Measurements from ENCODE around the gene CD151.

The CD151 gene

DNA sequence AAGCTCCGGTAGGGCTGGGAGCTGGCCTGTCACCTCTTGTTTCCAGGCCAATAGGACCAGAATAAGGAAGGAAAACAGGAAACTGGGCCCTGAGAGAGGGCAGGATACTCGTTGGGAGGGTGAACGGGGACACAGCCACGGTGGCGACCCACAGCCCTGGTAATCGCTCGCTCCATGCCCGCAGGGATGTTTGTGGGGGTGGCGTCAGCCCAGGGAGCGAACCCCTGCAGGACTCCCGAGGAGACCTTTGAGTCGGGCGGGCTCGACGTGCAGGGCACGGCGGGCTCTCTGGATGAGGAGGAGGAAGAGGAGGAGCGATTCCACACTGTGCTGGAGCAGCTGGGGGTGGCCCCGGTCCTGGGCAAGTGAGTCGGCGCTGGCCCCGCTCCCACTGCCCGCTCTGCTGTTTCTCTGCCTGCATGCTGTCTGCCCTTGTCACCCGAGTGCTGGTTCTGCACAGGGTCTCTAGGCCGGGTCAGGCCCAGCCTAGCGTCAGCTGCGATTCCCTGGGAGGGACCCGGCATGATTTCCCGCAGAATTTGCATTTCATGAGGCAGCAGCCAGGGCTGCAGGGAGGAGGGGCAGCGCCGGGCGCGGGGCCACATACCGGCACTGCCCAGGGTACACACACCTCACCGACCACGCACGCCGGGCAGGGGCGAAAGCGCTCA, 3.4 kb upstream of the CD151 start:
- DNase-seq (ENCODE audit: low spot score), result peak; percentile 76

DNA sequence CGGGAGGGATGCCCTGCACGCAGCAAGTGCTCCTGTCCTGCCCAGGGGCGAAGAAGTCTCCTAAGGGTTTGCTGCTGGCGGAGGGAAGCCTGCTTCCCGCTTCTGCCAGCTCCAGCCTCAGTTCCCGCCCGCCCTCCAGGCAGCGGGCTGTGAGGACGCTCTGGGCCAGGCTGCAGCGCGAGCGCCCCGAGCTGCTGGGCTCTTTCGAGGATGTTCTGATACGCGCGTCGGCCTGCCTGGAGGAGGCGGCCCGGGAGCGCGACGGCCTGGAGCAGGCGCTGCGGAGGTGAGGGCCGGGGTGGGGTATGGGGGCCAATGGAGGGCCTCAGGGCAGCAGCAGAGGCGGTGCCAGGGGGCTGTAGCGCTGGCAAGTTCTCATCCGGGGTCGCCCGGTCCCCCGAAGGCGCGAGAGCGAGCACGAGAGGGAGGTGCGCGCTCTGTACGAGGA, 2.9 kb upstream of the CD151 start:
- DNase-seq (ENCODE audit: low spot score), result no peak

DNA sequence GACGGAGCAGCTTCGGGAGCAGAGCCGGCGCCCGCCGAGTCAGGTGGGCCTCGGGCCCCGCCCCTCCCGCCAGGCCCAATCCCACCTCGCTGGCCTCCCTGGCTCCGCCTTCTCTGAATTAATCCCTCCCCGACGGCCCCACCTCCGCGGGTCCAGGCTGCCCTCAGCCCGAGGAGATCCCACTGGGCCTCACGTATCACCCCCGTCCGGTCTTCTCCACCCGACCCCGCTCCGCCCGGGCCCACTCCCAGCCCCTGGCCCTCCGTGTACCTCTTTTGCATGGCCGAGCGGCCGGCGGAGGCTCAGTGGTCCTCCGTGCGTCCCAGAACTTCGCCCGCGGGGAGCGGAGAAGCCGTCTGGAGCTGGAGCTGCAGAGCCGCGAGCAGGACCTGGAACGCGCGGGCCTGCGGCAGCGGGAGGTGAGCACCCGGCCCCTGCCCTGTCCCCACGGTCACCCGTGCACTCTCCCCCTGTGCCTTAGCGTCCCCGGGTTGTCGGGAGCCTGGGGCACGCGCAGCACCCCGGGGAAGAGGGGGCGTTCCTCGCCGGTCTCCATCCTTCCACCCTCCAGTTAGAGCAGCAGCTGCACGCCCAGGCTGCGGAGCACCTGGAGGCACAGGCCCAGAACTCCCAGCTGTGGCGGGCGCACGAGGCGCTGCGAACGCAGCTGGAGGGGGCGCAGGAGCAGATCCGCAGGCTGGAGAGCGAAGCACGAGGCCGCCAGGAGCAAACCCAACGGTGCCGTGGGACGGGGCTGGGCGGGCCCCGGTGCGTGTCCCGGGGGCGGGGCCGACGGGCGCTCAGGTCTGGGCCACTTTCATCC, 2.2 kb upstream of the CD151 start:
- peak; percentile 84 for DNase-seq (ENCODE audit: low spot score)

DNA sequence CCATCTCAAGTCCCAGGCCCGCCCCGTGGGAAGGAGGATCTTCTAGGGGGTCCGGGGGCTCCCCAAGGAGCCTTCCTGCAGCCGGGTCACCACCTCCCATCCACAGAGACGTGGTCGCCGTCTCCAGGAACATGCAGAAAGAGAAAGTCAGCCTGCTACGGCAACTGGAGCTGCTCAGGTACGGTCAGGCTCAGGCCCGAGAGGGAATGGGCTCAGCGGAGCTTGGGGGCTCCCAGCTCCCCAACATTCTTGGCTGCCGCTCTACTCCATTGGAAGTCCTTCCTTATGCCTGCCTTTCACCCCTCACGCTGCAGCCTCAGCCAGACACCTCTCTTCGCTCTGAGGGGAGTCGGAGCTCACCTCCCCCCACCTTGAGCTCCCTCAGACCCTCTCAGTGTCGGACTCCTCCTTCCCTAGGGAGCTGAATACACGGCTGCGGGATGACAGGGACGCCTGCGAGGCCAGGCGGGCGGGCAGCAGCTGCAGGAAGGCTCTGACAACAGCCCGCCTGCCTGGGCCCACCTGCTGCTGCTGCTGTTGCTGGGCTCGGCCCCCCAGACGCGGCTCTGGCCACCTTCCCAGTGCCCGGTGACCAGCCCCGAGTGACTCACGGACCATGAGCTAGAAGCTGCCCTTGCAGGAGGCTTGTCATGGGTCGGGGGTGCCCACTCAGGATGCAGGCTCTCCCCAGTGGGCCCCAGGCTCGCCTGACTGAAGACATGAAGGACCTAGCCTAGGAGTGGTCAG, 1.5 kb upstream of the CD151 start:
- DNase-seq (ENCODE audit: low spot score), result peak; percentile 68

DNA sequence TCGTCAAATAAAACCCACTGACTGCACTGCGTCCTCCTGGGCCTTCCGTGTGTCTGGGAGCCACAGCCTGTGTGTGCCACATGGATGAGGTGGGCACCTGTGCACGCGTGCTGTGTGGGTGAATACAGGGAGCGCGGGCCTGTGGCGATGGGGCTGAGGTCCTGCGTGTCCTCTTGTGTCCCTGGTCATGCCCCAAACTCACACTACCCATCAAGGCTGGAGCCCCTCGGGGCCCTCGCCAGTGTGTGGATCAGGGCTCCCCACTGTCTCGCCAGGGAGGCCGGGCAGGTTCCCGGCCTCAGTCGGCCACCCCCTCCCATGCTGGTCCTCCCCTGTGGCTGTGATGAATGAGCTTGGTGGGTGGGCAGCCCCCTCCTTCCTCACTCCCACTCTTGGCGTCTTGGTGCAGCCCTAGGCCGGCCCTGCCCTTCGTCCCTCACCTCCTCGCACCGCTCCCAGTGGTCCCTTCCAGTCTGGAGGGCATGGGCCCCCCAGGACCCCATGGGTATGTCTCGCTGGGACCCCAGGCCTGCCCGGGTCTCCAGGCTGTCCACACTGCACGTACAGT, 707 bp upstream of the CD151 start:
- no peak for DNase-seq (ENCODE audit: low spot score)

DNA sequence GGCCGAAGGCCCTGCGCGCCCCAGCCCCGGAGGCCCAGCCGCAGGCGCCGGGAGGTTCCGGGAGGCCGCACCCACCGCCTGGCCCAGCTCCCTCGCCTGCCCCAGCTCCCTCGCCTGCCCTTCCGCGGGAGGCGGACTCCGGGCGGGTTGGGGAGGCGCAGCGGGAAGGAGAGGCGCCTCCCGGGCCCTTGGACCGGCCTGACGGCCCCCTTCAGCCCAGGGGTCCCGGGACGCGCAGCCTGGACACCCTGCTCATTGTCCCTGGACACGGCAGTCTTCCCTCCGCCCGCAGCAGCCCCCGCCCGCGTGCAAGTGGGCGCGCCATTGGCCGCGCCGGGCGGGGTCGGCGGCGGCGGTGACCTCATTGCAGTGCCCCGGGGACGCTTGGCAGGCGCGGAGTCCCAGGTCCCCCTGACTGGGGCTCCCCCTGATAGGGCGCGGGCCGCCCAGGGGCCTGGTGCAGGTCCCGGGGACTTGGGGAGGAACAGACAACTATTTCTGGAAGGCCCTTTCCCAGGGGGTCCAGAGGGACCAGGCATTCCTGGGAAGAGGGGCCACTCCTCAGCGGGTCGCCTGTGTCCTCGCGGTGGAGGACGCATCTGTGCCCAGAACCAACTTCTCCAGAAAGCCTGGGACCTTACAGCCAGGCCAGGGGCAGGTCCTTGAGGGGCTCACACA, 501 bp downstream of the CD151 start:
- DNase-seq (ENCODE audit: low spot score), result peak; percentile 70

DNA sequence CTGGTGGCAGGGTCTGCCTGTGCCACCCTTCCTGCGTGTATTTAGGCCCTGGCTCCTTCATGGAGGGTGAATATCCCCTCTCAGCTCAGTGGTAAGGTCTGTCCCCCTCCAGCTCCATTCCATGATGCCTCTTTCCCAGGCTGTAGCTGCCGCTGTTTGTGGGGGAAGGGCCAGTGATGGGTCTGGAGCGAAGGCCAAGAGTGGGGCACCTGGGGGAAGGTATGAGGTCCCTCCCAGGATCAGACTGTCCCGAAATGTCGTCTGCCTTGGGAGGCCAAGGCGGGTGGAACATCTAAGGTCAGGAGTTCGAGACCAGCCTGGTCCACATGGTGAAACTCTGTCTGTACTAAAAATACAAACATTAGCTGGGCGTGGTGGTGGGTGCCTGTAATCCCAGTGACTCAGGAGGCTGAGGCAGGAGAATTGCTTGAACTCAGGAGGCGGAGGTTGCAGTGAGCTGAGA, 1.1 kb downstream of the CD151 start:
- DNase-seq (ENCODE audit: low spot score), result peak; percentile 54

DNA sequence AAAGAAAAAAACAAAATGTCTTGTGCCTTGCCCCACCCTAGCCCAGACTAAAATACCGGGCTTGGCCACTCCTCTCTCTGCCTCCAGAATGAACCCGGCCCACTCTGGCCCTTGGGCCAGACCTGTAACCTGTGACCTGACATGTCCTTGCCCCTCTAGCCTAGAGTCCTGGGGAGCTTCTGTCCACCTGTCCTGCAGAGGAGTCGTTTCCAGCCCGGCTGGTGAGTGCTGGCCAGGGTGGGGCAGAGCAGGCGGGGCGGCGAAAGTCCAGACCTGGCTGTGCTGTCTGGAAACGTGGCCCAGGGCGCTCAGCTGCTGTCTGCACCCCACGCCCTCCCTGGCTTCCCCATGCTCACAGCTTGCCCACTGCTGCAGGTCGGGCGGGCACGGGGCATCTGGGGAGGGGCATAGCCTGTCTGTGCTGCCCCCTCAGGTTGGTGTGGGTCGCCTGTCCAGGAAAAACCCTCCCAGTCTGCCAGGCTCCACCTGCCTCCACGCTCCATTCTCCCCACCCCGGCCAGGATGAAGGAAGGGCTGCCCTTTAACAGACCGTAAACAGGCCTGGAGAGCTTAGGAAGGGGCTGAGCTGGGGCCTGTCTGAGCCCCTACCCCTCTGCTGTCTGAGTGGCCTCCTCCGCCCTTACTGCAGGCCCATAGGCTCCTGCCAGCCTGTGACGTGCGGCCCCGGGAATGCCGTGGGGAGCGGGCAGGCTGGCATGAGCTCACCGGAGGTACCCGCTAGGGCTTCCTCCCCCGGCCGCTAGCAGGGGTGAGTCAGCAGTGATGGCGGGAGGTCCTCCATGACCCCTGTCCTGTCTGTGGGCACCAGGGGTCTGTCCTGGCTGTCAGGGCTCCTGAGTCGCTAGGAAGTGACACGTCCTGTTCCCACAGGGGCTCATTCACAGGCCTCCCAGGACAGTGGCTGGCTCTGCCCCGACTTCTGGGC, 1.9 kb downstream of the CD151 start:
- DNase-seq (ENCODE audit: low spot score), result peak; percentile 99

DNA sequence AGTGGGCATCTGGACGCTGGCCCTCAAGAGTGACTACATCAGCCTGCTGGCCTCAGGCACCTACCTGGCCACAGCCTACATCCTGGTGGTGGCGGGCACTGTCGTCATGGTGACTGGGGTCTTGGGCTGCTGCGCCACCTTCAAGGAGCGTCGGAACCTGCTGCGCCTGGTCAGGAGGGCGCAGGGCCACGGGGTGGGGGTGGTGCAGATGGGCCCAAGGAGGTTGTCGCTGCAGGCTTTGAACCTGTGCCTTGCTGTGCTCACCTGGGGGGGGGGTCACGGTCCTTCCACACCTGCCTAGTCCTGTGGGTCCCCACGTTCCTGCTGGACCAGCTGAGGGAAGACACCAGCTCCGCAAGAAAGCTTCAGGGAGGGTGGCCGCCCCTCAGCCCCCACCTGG, 3.5 kb downstream of the CD151 start:
- no peak for DNase-seq (ENCODE audit: low spot score)

DNA sequence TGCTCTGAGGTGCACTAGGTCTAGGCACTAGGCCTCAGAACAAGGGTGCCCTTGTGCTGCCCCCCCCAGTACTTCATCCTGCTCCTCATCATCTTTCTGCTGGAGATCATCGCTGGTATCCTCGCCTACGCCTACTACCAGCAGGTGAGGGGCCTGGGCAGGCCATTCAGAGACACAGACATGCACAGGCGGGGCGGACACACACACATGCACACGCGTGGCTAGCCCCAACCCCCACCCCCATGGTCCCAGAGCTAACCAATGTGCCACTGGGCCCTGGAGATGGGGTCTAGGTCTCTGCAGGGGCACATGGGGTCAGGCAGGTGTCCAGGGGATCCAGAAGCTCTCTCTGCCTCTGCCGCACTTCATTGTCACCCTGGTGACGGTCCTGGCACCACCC, 3.9 kb downstream of the CD151 start:
- no peak for DNase-seq (ENCODE audit: low spot score)

DNA sequence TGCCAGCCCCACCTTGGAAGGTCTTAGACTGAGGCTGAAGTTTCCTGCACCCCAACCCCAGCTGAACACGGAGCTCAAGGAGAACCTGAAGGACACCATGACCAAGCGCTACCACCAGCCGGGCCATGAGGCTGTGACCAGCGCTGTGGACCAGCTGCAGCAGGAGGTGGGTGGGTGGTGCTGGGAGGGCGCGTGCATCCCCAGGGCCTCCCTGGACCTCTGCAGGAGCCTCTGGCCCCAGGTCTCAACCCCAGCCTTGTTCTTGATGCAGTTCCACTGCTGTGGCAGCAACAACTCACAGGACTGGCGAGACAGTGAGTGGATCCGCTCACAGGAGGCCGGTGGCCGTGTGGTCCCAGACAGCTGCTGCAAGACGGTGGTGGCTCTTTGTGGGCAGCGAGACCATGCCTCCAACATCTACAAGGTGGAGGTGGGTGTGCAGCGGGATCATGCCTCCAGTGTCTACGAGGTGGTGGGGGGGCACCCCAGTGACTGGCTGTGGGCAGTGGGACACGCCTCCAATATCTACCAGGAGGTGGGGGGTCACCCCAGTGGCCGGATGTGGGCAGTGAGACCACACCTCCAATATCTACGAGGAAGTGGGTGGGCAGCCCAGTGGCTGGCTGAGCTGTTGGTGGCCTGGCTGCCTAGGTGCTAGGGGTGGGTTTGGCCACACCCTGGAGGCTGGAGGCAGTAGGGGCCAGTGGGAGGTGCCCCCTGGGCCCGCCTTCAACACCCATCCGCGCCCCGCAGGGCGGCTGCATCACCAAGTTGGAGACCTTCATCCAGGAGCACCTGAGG, 4.6 kb downstream of the CD151 start:
- DNase-seq (ENCODE audit: low spot score), result no peak

DNA sequence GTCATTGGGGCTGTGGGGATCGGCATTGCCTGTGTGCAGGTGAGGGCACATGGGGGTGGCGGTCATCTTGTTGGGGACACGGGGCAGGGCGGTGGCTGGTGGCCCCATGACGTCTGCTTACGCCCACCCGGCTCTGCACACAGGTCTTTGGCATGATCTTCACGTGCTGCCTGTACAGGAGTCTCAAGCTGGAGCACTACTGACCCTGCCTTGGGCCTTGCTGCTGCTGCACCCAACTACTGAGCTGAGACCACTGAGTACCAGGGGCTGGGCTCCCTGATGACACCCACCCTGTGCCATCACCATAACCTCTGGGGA, 5.2 kb downstream of the CD151 start:
- DNase-seq (ENCODE audit: low spot score), result no peak

DNA sequence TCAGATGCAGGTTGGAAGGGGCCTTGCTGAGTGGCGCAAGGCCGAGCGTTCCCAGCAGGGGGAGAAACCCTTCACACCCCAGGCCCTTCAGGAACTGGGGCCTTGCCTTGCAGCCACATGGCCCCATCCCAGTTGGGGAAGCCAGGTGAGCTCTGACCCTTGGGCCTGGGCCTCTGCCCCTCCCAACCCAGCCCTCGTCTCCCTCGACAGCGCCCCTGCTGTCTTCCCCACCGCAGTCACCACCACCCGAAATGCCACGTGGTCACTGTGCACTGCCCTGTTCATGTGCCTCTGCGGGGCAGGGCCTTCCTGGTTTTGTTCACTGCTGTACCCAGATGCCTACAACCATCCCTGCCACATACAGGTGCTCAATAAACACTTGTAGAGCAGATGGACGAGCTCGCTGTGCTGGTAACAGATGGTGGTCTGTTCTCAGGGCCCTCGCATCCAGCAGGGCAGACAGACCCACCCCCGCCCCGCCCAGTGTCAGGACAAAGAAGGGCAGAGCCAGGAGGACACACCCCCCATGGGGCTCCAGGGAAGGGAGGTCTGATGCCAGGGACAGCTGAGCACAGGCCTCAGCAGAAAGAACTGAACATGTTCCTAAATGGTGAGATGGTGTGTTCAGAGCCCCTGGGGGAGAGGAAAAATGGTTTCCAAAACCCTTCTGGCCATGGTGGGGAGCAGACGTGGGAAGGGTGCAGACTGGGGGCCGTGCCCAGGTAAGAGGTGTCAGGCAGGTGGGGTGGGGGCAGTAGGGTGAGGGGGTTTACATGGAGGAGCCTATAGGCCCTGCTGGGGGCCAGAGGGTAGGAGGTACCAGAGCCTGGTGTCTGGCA, 5.9 kb downstream of the CD151 start:
- DNase-seq (ENCODE audit: low spot score), result peak; percentile 25

DNA sequence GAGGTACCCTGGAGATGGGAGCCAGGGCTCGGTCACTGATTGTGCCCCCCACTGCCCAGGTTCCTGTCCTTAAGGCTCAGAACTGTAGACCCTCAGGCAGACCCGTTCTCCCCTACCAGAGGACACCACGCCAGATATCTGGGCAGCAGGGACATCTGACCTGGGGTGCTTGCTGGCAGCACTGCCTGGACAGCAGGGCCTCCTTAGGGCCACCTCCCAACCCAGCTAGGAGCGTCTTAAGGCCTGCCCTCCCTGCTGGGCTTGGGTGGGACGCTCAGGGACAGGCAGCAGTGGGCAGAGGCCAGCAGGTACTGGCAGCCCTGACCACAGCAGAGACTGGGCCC, 6.5 kb downstream of the CD151 start:
- no peak for DNase-seq (ENCODE audit: low spot score)

DNA sequence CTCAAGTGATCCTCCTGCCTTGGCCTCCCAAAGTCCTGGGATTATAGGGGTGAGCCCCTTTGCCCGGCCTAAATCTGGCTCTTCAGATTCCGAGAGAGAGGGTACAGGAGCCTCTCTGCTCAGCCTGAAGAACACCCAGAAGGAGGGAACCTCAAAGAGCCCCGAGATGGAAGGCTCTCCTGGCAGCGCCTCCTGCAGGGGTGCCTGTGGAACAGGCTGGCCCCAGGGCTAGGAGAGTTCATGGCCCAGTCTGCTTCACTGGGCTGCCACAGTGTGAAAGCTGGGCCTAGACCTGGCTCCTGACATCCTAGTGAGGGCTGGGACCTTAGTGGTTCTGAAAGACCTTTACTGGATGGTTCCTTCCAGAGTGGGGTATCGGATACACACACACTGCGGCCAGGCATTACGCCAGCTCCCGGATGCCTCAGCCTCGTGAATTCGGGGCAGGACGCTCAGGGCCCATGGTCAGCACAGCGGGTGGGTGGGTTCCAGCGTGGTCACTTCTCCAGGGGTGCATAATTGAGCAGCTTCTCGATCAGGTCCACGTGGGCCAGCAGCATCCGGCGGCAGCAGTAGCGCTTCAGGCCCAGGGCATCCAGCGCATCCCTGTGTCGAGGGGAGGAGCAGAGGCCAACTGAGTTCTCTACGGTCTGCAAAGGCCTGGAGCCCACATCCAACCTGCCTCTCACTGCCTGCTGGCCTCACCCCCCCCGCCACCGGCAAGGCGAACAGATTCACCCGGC, 7.3 kb downstream of the CD151 start:
- DNase-seq (ENCODE audit: low spot score), result peak; percentile 42

DNA sequence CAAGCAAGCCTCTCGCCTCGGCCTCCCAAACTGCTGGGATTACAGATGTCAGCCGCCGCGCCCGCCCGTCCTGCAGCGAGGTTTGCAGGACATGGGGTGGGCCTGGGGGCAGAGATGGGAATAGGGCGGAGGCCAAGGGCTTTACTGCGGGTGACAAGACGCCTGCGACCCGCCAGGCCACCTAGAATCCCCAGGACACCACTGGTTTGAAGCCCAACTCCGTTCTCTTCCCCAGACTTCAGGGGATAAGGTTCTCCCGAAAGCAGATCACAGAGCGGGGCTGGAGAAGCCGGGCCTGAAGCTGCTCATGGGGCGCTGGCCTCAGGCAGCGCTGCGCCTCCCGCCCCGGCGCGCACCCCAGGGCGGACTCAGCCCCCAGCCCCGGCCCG, 9.2 kb downstream of the CD151 start:
- no peak for DNase-seq (ENCODE audit: low spot score)

DNA sequence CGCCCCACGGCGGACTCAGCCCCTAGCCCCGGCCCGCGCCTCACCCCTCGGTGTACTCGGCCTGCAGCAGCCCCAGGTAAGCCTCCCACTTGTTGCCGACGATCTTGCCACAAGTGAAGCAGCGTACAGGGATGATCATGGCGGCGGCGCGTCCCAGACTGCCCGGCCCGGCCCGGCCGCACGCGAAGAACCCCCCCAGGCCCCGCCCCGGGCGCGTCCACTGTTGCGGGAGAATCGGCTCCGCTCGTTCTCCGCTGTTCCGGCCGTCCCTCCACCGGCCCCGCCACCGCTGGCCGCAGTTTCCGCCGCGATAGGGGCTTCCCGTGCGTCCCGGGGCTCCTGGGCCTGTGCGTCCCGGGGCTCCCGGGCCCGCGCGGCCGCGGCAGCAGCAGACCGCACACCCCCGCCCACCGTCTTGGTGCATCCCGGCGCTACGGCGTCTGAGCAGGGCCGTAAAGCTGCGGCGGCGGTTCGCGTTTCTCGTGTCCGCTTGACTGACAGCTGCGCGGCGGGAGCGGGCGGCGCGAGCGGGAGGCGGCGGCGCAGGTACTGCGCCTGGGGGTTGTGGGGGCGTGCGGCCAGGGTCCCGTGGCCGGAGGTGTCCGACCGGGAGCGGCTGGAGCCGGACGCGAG, 9.7 kb downstream of the CD151 start, which contains the start of the genes POLR2L and TSPAN4:
Gene POLR2L (minus strand): TSS at position 160 of the 633 bp plus-strand sequence. CDS start 21 bp downstream, at position 139.
Gene TSPAN4 (plus strand): TSS at position 483 of the 633 bp plus-strand sequence. CDS start 7,453 bp downstream, outside the sequence.
- peak; percentile 92 for DNase-seq (ENCODE audit: low spot score)

All from kidney tubule cell (primary cell).